ENCODE data around the gene MFSD11.
"Not testable (repeated sequence)": the region's sequence is repeated elsewhere in the genome, so short reads cannot be mapped to it uniquely, and the experiment has no call there.

The MFSD11 gene

DNA sequence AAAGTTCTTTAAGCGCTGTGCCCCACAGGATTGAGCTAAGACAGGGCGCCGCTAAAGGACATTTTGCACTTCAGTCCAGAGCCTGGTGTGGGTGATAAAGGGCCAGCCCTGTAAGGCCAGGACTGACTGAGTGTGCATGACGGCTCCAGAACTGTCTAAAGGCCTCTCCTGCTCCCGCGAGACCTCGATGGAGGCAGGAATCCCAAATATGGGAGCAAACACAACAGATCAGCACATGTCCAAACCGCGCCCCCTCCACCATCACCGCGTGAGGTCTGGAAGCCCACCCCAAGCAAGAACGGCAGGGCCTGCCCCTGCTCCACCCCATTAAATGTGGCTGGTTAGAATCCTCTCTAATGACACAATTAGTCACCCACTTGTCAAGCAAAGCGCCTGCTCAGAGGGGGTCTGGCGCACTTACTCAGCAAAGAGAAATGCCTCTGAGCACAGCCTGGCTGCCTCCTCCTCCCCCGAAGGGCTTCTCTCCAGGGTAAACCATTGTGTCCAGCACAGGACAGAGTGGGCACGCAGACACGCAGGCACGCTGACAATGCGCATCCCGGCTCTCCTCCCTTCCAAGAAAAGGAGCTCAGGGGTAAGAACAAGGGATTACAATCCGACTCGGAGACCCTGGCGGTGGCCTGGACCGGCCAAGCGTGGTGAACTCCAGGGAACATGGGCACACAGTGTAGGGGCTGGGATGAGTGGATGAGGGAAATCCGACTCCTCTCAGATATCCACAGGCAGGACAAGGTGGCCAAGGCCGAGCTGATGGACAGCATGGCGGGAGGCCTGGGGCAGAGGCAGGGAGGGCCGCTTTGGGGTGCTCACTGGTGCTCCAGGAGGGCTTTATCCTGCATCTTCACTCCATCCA is 28.6 kb upstream of the MFSD11 start:
- DNase-seq = peak in 1 of 2 experiments; percentile 22

DNA sequence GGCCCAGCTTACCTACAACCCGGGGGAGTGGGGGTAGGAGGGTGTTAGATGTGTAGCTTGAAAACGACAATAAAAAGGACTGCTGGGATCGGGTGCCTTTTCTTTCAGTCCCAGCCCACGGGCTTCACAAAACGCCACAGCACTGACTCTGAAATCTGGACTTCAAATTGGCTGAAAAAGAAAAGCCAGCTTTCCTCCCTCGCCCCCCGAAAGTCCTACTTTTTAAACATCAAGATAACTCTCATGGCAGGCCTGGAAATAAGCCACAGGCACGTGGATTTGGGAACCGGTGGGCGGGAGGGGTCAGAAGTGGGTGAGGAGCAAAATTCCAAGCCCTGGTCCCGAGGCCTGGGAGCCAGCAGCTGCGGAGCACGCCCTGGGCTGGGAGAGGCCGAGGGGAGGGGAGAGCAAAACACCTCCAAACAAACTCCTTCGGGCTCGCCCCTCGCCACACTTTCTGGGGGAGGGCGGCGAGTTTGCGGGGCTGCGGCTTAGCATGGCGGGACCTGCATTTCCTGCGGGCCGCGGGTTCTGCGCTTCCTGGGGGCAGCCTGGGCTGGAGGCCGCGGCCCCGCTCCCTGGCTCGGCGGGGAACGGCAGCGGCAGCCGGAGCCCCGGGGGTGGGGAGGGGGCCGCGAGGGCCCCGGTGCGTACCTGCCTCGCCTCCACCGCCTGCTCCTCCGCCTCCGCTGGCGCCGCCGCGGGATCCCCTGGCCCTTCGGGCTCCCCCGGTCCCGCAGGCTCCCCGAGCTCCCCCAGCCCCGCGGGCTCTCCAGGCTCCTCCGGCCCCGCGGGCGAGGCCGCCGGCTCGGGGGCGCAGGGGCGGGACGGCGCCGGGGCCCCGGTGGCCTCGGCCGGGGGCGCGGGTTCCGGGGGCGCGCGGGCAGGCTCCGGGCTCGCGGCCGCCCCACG is 27.7 kb upstream of the MFSD11 start:
- peak in 1 of 2 experiments; percentile 40 for DNase-seq

- DNase-seq = peak in 1 of 2 experiments; percentile 80
Observed at GRCh38 chr17:76710863-76711611, 26.9 kb upstream of the MFSD11 start, which contains the start of gene MXRA7. Gene MXRA7, minus strand, starts transcription at chr17:76710965. Its CDS starts 19 bp downstream, at chr17:76710946.

- not testable (repeated sequence) for DNase-seq
Observed at GRCh38 chr17:76712321-76712720, 25.6 kb upstream of the MFSD11 start.

DNA sequence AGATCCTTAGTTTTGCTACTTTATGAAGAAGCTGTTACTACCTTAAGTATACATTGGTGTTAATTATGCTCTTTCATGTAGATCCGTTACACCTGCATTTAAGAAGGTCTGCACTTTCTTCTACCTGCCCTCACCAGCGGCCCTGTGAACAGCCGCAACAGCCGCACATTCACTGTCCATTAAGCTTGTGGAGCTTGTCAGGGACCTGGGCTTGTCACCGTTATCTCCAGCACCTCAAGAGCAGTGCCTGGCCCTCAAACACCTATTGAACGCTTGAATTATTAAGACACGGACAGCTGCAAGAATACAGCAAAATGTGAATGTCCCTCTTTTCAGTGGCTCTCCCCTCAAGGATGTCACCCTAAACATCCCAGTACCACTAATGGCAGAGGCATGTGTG is 24.2 kb upstream of the MFSD11 start:
- DNase-seq = no peak

DNA sequence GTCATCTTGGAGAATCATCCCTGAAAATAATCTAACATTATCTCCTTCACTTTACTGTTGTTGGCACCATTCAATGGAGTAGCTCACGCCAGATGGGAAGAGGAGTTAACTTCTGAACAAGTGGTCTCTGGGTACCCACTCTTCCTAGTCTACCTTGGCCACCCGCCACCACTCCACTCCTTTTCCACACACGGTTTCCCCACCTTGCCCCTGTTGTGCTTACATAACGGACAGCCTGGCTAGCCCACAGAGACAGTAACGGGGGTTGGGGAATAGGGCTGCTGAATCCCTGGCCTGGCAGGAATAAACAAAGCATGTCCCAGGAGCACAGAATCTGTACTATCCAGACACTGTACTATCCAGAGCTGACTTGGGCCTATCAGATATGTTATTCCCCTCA is 23.6 kb upstream of the MFSD11 start:
- no peak for DNase-seq

GRCh38 chr17:76714822-76715495 is 23.0 kb upstream of the MFSD11 start:
- DNase-seq = peak in 1 of 2 experiments; percentile 50

- no peak for DNase-seq
Observed at GRCh38 chr17:76715496-76715830, 22.5 kb upstream of the MFSD11 start.

DNA sequence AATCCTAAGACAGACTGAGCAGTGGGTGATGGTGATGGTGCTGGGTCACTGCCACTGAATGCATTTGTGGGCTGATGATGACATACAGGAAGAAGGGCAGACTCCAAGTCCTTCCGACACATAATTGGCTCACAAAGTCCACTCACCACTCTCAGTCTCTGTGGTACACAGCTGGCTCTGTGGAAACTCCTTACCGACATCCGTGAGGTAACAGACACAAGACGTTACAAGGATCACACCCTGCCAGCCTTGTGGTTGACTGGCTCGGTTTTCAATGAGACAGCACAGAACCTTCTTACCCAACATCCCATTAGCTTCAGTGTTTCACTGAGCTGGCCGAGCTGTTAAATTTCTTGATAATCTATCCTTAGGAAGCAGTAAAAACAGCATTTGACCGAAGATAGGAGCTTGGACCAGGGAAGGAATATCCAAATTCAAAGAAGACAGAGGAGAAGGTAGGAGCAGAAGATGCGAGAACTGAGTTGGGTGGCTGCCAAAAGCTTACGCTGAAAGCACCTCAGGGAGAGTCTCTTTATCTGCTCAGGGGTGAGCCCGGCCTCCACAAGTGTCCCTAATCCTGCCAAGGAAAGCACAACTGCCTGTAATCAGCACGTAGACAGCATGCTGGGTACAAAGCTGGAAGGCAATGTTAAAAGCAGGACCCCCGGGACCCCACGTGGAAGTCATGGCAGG is 21.6 kb upstream of the MFSD11 start:
- no peak for DNase-seq

GRCh38 chr17:76716839-76717215 is 21.1 kb upstream of the MFSD11 start:
- DNase-seq = no peak

DNA sequence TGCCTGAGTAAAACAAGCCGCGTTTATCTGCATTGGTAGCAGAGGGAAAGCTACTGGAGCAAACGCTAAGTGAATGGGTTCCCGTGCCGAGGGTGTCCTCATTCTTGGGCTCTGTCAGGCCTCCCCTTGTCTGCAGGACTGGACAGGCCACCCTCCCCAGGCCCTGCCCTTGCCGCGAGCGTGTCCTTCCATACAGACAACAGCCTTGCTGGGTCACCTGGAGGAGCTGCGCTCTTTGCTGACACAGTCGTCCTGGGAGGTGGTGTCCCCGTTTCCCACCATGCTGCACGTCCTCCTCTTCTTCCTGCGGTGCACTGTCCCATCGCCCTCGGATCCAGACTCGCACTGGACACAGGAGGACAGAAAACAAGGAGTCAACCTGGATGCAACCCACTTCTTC is 19.4 kb upstream of the MFSD11 start:
- no peak for DNase-seq

- no peak for DNase-seq
Observed at GRCh38 chr17:76720211-76720610, 17.7 kb upstream of the MFSD11 start.

DNA sequence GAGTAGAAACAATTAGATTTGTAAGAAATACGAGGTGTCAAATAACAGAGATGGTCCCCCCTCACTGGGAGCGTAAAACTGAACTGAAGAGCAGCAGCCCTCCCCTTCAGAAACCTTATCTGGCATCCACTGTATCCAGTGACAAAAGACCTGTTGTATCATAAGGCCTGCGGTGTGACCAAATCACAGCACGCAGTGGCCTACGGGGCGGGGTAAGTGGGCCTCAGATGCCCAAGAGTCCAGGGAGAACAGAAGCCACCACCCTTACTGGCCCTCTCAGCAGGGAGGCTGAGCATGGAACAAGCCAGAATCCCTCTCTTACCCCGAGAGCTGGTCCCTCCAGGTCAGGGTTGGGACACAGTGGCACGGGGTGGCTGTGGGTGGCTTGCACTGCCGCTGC is 17.0 kb upstream of the MFSD11 start:
- DNase-seq = no peak

- DNase-seq = no peak
Observed at GRCh38 chr17:76721463-76721862, 16.5 kb upstream of the MFSD11 start.

DNA sequence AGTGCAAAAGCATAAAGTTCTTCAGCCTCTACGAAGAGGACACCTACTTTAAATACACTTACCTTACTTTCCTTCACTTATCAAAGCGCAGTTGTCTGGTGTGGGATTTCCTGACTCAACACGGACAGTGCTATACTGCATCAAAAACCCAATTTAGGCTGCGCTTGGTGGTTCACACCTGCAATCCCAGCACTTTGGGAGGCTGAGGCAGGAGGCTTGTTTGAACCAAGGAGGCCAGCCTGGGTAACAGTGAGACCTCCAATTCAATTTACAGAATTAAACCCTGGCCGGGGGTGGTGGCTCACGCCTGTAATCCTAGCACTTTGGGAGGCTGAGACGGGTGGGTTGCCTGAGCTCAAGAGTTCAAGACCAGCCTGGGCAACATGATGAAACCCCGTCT is 15.6 kb upstream of the MFSD11 start:
- no peak for DNase-seq

- DNase-seq = not testable (repeated sequence)
Observed at GRCh38 chr17:76722977-76723376, 14.9 kb upstream of the MFSD11 start.

DNA sequence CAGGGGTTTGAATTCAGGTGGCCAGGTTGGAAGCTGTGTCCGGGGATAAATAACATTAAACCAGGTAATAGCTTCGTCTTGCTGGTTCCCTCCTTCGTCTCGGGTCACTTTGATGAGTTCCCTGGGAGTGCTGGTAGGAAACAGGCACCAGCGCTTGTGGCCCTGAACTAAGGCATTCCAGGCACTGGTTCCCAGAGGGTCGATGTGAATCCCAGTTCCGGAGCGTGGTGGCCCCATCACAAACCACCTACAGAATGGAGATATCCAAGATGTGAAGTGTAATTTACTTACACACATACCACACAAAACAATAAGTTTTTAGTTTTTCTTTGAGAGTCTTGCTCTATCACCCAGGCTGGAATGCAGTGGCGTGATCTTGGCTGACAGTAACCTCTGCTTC is 14.1 kb upstream of the MFSD11 start:
- no peak for DNase-seq

DNA sequence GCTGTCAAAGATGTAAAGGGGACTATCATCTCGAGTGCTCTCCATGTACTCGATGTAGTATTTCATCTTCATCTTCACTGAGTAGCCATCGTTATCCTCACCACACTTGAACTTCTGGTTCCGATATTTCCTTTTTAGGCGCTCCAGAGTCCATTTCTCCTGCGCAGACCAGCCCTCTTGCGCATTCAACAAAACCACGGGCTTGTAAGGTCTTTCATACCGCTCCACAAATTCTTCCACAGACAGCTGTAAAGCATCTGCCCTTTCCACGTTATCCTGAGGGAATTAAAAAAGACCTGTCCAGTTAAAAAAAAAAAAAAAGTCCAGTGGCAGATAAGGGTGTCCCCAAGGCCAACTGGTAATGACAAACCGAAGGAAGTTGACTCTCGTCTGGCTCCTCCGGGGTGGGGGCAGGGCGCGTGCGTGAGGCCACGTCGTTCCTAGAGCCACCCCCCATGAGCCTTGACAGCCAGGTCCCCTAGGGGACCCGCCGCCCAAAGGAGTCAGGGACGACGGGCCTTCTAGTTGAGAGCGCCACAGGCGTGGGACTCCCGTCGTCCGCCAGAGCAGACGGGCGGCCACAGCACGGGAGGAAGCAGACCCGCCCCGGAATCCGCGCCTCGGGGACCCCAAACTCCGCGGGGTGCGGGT is 12.2 kb upstream of the MFSD11 start:
- DNase-seq = peak; percentile 49 to 75

GRCh38 chr17:76726231-76726775 is 11.6 kb upstream of the MFSD11 start, which contains the start of gene JMJD6:
Gene JMJD6, minus strand, starts transcription at chr17:76726606. Its CDS starts 131 bp downstream, at chr17:76726475.
- peak; percentile 94 to 98 for DNase-seq

DNA sequence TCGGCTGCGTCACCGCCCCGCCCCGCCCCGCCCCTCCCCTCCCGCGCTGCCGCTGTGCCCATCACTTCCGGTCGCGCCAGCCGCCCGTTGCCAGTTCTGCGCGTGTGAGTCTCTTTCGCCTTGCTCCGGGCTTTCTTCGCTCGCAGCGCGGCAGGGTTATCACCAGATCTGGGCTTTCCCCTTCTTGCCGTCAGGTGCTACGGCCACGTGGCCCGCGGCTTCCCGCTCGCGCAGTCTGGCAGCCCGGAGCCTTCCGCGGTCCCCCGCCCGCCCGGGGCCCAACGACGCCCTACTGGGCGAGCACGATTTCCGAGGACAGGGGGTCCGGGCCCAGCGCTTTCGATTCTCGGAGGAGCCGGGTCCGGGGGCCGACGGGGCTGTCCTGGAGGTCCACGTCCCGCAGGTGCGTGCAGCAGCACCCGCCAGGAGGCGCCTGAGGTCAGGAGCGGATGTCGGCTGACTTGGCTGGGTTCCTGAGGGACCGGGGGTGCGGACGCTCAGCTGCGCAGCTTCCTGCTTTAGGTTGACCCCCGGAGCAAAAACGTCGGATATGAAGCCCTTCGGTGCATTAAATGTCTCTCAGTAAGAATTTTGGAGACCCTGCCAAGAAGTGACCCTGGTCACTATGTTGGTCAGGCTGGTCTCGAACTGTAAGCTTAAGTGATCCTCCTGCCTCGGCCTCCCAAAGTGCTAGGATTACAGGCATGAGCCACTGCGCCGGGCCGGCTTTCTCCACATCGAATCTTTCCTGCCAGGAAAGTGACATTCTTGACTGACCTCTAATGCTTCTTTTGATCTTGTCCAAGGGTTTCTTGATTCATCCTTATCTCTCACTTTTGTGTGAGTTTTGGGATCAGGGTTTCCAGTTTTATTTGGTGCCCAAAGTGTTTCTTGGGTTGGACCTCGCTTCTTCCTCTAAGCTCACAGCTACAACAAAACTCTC is 10.9 kb upstream of the MFSD11 start, which contains the start of gene METTL23:
Gene METTL23, plus strand, starts transcription at position 64 of the 943 bp plus-strand sequence. CDS start 2,872 bp downstream, outside the sequence.
- peak; percentile 69 to 81 for DNase-seq

All from NCI-H526 (cell line).